Coronary artery (tissue), 2 donors: ENCODE results near the gene AMOTL1.
A peak's percentile ranks its signal among the peaks of the same experiment; 100 is the strongest.

Experiments used
- DNase-seq: peaks from one replicate; pipeline ENCODE4 v3.0.0-alpha.2; 2017; ENCODE audit warnings: low spot score
- H3K27ac ChIP-seq, 2 donors: fragments of 200-600 bp; sonication (generic); one replicate each; pipeline ENCODE4 v1.5.1; 2016 to 2019
- H3K4me3 ChIP-seq: fragments of 200-600 bp; sonication (generic); 2 replicates; pipeline ENCODE4 v1.5.1; 2016; ENCODE audit warnings: mild to moderate bottlenecking, moderate library complexity
- CTCF ChIP-seq: fragments of 200-600 bp; sonication (generic); IDR thresholded peaks from one replicate; pipeline ENCODE4 v1.5.1; 2019; ENCODE audit warnings: antibody characterized with exemption

The AMOTL1 gene

DNA sequence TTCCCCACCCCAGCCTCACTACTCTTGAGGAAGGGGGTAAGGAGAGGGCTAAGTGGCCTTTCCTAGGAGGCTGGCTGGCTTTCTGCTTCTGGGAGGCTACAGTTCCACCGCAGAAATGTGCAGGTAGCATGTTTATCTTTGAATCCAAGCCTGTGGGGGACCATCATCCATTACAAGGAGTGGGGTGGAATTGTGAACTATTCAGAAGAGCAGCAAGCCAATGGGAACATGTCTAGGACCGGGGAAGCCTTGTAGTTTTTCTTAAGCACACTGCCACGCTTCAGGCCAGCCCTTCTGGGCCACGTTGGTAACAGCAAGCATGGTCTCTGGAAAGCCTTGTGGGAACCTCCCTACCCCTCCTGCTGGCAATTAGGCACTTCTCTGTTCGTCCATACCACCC, 100.3 kb downstream of the AMOTL1 start:
- H3K27ac ChIP-seq, result no peak overlapping the region
- H3K4me3 ChIP-seq, result no peak overlapping the region
- TF ChIP-seq CTCF, result no peak
- no peak for DNase-seq

- Histone ChIP-seq H3K4me3 (no peak overlapping the region), H3K27ac (no peak overlapping the region)
- no peak for TF ChIP-seq CTCF
- no peak for DNase-seq
Observed at GRCh38 chr11:94869186-94869585, 101.0 kb downstream of the AMOTL1 start.

DNA sequence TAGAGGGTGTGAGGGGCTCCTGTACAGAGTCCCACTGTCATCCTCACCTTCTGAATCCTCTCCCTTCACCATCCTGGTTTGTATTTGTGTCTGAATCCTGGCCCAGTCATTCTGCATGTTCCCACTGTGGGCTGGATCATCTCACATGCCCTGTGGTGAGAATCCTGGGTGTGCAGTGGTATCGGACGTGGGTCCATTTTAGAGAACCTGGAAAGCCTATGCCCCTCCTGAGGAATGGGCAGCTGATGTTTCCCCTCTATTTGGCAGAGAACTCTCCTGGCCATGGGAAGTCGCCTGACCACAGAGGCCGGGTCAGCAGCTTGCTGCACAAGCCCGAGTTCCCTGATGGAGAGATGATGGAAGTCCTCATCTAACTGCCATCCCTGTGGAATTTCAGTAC, 102.3 kb downstream of the AMOTL1 start:
- no peak overlapping the region for H3K4me3 ChIP-seq
- TF ChIP-seq CTCF, result no peak
- H3K27ac ChIP-seq, result no peak overlapping the region
- peak; percentile 50 for DNase-seq

DNA sequence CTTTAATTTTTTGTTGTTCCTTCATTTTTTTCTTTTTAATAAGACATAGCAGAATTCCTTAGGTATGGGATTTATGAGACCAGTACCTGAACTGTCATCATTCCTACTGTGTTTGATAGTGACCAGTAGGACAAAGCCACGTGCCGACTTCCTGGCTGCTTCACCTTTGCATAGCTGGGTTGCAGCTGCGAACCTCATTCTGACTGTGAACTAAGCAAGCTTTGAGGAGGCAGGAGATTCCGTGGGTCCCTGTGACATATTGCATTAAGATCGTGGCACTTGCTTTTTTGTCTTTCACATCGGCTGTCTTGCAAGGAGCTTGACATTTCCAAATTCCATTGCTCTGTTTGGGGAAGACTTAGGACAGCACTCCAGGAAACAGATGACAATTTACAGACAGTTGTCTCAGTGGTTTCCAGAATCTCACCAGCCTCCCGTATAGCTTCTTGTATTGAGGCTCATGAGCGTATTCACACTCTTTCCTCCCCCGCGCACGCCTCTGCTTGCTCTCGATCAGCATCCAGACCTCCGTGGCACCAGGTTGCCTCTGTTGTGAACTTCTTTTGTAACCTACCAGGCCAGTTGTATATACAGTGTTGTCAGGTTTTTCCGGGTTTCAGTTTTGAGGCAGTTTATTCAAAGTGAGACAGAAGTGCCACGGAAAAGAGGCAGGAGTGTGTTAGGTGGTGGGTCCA, 103.5 kb downstream of the AMOTL1 start:
- Histone ChIP-seq H3K27ac (no peak overlapping the region), H3K4me3 (no peak overlapping the region)
- no peak for TF ChIP-seq CTCF
- peak; percentile 29 for DNase-seq

- TF ChIP-seq CTCF, result no peak
- peak; percentile 66 for DNase-seq
- no peak overlapping the region for H3K27ac ChIP-seq
Observed at GRCh38 chr11:94873916-94874540, 105.9 kb downstream of the AMOTL1 start.

DNA sequence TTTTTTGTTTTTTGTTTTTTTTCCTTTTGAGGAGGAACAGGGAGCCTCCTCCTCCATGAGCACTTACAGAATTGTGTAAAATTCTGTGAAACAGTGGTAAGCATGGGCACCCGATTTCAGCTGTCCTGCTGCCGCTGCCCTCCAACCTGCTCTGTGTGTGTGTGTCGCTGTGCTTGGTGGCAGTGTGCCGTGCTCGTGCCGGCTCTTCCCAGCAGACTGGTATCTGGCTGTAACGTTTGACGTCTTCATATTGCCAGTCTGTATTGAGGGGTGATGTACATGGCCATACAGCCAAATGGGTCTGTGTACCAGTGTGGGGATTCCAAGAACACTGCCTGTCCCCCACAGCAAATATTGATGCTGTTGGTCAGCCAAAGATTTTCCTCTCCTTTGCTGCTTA, 108.1 kb downstream of the AMOTL1 start:
- Histone ChIP-seq H3K27ac (peak overlapping the region in 1 of 2 donors; percentile 75), H3K4me3 (no peak overlapping the region)
- DNase-seq, result peak; percentile 43
- TF ChIP-seq CTCF, result no peak

More at GRCh38 chr11:94873916-94874540, 105.9 kb downstream of the AMOTL1 start:
- H3K4me3 ChIP-seq, result no peak overlapping the region
